ENCODE measurements around the gene CDH24.

- TF ChIP-seq CBFB (IDR thresholded peaks at IDR 0.05; ENCODE audit: low read depth) (no peak), CTCF (IDR thresholded peaks at IDR 0.05 in 2 of 3, conservative IDR thresholded peaks at IDR 0.05 in 1 of 3; ENCODE audit: control insufficient read depth in 2 of 3, extremely low read depth in 1 of 3, insufficient read depth in 1 of 3, low read depth in 3 of 3, low read length in 3 of 3) (no peak), ZBTB4 (CRISPR knock-in tag; IDR thresholded peaks at IDR 0.05) (no peak), NR2C1 (IDR thresholded peaks at IDR 0.05) (no peak), POLR2A (IDR thresholded peaks at IDR 0.05; ENCODE audit: low read depth, low read length) (no peak), BRCA1 (IDR thresholded peaks at IDR 0.05; ENCODE audit: low read depth, low read length) (no peak), FOXM1 (IDR thresholded peaks at IDR 0.05; ENCODE audit: low read depth, low read length) (no peak), WRNIP1 (IDR thresholded peaks at IDR 0.05; ENCODE audit: borderline replicate concordance, low read depth, low read length) (no peak), CHD1 (IDR thresholded peaks at IDR 0.05; ENCODE audit: low read depth, low read length) (no peak), HCFC1 (IDR thresholded peaks at IDR 0.05; ENCODE audit: low read length) (no peak), FOS (IDR thresholded peaks at IDR 0.05; ENCODE audit: borderline replicate concordance, extremely low read depth, insufficient read length) (no peak), CUX1 (IDR thresholded peaks at IDR 0.05; ENCODE audit: insufficient replicate concordance, low read depth, low read length) (no peak), MXI1 (IDR thresholded peaks at IDR 0.05; ENCODE audit: low read depth, low read length) (no peak), ZNF274 (IDR thresholded peaks at IDR 0.05; ENCODE audit: insufficient read depth, insufficient read length) (no peak)
These were observed 14.7 kb upstream of the CDH24 start for GRCh38 chr14:23071921-23072539.
